Eye (tissue), 1 donor: Measurements from ENCODE around the gene OR2H2.
A peak's percentile ranks its signal among the peaks of the same experiment; 100 is the strongest.

Experiments used
- DNase-seq: peaks from one replicate; pipeline ENCODE4 v3.0.0-alpha.2; 2015

OR2H2 gene

DNA sequence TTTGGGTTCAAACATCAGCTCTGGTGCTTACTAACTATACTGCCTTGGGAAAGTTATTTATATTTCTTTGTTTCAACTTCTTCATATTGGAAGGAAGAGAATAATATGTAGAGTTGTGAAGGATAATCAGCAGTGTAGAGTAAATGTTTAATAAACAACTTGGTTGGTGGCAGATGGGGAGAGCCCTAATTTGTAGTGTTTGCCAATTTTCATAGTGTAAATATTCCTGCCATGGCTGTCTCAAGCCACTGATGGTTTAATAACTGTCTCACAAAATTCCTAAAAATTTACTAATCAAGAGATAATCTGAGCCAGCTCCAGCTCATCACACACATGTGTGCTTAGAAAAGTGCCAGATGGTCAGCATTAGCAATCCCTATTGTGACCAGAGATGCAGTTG is at the start of gene OR2H2:
TSS of gene OR2H2 (plus strand) at position 301 of the 400 bp plus-strand sequence. CDS start 2,824 bp downstream, outside the sequence.
- DNase-seq, result no peak

DNA sequence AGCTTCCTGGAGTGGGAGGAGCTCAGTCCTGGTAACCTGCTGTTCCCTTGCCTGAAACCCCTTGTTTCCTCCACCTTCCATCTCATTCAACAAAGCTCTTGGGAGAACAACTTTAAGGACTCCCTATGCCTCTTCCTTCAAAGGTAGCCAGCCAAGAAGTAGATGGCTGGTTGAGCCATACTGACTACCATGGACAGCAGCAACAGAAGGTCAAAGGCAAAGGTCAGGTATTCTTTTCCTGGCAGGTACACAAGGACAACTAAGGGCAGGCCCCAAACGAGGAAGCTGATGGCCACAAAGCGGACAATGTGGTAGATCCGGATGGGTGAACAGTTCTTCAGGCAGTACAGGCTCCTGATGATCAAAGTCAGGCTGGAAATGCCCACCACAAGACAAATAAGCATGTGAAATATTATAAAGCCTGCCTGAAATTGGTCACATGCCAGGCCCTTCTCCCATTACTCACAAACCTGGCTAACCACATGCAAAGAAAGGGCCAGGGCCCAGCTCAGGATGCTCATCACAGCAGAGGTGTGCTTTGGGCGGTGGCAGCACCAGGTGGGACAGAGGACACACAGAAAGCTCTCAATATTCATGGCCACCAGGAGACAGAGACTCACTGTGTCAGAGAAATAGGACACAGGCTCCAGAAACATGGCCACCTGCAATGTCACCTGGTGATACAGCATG is 47.1 kb upstream of the OR2H2 start:
- DNase-seq, result no peak

DNA sequence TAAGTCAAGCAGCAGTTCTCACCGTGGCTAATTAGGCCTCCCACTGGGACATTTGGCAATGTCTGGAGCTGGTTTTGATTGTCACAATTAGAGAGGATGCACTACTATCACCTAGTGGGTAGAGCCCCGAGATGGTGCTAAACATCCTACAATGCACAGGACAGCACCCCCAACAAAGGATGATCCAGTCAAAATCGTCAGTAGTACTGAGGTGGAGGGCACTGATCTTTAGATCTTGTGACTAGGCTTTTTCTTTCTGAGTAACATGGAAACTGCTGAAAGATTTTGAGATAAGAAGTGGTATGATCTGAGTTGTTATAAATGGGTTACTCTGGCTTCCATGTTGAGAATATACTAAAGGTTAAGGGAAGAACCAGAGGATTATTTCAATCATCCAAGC is 37.3 kb upstream of the OR2H2 start:
- DNase-seq, result no peak

DNA sequence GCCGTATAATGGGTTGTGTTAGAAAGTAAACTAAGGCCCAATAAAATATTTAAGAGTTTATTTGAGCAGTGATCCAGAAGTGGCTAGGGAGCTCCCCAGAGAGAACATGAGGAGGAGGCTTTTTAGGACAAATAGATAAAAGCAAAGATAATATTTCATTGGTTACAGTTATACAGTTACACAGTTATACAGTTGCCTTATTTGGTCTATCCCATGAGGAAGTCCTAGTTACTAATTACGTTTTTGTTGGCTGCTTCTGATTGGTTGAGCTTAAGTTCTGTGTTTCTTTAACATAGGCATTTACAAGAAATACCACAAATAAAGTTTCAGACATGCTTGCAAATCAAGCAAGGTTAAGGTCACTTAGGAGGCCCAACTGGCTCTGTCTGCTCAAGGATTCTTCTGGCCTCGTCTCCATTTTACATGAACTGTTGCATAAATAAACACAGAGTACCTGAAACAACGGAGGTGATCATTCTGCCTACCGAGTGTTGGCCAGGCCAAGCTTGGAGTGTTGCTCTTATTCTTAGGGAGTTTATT is 32.3 kb upstream of the OR2H2 start:
- peak; percentile 68 for DNase-seq

DNA sequence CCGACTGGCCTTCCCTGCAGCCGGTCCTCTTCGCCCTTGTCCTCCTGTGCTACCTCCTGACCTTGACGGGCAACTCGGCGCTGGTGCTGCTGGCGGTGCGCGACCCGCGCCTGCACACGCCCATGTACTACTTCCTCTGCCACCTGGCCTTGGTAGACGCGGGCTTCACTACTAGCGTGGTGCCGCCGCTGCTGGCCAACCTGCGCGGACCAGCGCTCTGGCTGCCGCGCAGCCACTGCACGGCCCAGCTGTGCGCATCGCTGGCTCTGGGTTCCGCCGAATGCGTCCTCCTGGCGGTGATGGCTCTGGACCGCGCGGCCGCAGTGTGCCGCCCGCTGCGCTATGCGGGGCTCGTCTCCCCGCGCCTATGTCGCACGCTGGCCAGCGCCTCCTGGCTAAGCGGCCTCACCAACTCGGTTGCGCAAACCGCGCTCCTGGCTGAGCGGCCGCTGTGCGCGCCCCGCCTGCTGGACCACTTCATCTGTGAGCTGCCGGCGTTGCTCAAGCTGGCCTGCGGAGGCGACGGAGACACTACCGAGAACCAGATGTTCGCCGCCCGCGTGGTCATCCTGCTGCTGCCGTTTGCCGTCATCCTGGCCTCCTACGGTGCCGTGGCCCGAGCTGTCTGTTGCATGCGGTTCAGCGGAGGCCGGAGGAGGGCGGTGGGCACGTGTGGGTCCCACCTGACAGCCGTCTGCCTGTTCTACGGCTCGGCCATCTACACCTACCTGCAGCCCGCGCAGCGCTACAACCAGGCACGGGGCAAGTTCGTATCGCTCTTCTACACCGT is 31.5 kb upstream of the OR2H2 start:
- DNase-seq, result peak; percentile 79

DNA sequence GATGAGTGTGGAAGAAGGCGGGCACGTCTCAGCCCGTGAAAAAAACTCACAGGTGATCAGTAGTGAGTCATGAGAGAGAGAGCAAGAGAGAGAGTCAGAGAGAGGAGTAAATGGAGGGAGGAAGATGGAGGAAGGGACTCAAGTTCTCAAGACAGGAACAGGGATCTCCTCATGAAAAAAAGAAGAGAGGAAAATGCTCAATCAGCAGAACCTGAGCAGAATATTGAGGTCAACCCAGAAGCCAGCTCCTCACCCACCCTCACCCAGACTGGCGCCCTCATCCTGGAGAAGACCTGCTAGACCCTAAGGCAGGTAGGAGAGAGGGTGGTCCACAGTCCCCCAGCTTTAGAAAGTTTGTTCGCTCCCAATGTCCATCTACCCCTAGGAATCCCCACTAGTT is 30.2 kb upstream of the OR2H2 start:
- no peak for DNase-seq

DNA sequence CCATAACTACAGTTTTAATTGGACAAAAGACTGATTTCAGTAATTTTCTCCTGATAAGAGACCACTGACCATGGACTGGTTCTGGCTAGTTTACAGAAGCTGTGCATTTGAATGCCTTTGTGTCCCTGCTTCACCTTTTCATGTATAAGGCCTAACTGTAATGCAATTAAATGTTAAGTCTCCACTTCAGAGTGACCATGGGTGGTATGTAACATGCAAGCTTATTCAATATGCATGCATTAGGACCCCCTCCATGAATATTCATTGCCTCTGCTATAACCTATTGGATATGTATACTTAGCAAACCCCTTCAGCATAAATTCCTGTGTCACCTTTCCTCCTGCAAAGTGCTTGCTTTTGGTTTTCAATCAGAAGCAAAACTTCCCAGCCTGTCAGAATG is 27.6 kb upstream of the OR2H2 start:
- no peak for DNase-seq

DNA sequence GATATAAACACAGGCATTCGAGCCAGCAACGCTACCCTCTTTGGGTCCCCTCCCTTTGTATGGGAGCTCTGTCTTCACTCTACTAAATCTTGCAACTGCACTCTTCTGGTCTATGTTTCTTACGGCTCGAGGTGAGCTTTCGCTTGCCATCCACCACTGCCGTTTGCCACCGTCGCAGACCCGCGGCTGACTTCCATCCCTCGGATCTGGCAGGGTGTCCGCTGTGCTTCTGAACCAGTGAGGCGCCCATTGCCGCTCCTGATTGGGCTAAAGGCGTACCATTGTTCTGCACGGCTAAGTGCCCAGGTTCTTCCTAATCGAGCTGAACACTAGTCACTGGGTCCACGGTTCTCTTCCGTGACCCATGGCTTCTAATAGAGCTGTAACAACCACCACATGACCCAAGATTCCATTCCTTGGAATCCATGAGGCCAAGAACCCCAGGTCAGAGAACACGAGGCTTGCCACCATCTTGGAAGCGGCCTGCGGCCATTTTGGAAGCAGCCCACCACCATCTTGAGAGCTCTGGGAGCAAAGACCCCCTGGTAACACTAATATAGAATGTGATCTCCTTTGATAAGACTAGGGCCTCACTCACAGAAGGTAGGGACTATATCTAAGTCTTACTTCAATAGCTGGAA is 26.4 kb upstream of the OR2H2 start:
- no peak for DNase-seq

DNA sequence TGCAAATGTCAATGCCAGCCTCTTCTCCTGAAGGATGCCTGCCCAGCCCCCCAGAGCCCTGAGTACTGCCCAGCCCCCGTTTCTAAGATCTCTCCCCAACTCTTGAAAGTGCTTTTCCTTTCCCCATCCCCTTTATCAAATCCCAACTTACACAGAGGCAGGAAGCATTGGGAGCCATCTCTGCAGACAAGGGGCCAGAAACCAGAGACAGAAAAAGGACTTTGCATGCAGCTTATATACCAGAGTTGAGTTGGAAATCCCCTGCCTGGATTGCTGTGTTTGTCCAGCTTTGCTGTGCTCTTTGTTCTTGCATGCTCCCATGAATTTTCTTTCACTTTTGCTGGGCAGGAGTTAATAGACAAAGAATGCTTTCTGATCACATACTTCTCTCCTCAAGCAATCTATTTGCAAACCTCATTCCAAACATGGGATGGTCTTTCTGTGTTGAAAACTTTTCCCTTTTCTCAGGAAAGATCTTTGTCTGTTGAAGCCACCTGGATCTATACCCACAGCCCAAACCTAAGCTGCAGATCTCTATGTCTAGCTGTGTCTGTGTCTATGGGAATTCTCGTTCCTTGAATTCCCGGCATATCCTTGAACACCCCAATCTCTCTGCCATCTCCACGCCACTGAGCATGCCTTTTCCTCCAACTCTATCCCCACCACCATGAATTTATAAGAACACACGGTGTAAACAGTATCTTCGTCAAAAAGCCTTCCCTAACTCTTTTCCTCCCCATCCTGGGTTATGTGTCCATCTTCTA is 25.2 kb upstream of the OR2H2 start, which contains the start of gene UBD:
TSS of gene UBD (minus strand) at position 209 of the 764 bp plus-strand sequence. CDS start at position 178, 31 bp downstream.
- DNase-seq, result no peak

DNA sequence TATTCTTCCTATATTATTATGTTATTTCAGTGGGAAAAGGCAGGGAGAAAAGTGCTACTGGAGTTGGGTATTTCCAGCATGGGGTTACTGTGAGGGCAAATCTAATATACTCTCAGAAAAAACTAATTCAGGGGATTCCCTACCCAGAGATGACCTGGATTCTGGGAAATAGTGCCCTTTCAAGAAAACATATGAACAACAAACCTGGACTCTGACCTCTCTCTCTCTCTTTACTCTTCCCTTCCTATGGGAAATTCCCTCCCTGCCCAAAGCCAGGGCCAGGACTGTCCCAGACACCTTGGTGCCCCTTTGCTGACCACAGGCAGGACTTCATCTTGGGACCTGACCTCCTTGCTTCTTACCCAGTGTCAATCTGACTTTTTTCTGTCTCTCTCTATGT is 23.8 kb upstream of the OR2H2 start:
- DNase-seq, result no peak

DNA sequence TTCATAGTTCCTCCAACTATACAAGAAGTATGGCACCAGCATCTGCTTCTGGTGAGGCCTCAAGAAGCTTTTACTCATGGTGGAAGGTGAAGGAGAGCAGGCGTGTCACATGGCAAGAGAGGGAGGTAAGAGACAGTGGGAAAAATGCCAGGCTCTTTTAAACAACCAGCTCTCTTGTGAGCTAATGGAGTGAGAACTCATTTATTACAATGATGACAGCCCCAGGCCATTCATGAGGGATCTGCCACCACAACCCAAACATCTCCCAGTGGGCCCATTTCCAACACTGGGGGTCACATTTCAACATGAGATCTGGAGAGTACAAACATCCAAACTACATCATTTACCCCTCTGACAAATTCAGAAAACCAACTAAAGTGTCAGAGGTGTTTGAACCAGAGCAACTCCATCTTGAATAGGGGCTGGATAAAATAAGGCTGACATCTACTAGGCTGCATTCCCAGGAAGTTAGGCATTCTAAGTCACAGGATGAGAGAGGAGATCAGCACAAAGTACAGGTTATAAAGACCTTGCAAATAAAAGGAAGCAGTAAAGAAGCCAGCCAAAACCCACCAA is 23.2 kb upstream of the OR2H2 start:
- DNase-seq, result no peak

DNA sequence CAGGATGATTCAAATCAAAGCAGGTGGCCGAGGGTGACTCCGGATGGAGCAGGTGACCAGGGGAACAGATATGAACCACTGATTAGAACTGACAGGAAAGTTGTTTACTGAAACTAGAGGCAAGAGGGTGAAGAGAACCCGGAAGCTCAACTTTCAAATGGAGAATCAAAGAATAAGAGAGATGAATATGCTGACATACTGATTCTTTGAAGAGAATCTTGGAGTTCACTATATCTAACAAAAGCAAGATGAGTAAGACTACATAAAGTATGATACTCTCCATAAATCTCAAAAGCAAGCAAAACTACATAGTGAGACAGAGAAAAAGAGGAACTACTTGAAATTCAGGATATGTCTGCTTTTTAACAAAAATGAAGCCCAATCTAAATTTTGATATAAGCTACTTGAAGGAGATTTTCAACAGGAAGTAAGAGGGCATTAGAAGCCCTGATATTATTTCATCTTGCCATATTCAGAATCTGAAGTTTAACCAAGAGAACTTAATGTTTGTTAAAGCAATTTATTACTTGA is 21.4 kb upstream of the OR2H2 start:
- DNase-seq, result no peak

DNA sequence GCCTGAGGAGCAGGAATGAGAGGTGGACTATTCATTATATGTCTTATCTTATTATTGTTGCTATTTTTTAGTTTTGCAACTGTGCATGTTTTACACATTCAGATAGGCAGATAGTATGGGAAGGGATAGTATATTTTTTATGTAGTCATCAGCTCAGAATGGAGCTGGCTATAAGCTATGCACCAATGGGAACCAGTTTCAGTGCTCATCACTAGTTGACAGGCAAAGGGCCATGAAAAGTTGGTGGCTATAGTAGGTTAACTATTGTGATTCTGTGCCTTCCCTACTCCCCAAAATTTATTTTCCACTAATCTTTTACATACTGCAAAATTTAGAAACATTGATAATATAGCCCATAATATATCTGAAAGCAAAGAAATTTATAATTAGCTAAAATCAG is 20.0 kb upstream of the OR2H2 start:
- DNase-seq, result no peak

DNA sequence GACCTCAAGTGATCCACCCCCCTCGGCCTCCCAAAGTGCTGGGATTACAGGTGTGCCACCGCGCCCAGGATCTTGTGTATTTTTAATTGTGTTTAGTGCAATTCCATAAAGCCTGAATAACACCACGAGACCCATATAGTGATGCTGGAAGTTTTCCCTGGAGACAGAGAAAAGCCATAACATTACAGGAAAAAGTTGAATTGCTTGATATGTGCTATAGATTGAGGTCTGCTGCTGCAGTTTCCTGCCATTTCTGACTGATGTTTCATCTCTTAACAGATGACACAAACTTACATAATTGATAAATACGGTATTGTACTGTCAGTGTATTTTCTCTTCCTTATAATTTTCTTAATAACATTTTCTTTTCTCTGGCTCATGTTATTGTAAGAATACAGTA is 18.1 kb upstream of the OR2H2 start:
- DNase-seq, result no peak

DNA sequence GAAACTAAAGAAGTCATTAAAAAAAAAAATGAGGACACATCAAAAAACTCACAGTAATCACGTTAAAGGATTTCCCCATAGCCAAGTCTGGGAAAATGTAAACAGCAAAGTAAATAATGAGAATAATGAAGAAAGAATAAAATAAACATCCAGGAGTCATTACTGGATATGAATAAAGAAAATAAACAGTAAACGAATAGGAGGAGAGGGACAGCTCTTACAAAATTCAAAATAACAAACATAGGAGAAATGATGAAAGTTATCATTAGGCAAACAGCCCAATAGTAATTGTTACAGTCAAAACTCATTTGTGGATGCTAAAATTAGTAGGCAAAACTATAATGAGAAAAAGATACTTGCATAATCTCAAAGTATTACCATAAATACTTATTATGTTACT is 17.4 kb upstream of the OR2H2 start:
- no peak for DNase-seq

DNA sequence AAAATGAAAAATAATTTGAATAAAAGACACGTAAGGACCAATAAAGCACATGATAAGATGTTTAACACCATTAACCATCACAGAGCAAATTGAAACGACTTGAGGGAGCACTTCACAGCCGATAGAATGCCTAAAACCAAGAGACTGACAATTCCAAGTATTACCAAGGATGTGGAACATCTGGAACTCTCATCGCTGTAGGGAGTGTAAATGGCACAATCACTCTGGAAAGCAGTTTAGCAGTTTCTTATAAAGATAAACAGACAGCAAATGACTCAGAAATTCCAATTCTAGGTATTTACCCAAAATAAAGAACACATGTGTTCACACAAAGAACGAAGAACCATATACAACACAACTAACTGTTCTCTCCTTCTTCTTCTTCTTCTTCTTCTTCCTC is 16.9 kb upstream of the OR2H2 start:
- DNase-seq, result no peak

DNA sequence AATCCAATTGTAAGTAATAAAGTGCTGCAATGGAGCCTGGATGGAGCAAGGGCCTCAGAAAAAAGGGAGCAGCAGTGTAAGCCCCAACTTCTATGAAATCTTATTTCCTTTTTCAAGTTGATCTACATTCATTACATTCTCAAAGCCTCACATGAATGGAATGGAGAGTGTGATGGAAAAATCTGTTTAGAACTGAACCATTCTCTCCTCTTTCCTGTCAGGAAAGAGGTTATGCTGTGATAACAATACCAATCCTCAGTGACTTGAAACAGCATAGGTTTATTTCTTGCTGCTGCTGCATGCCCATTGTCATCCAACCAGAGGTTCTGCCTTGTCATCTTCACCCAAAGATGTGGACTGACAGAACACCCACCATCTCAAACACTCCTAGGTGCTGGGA is 8.9 kb upstream of the OR2H2 start:
- DNase-seq, result no peak

DNA sequence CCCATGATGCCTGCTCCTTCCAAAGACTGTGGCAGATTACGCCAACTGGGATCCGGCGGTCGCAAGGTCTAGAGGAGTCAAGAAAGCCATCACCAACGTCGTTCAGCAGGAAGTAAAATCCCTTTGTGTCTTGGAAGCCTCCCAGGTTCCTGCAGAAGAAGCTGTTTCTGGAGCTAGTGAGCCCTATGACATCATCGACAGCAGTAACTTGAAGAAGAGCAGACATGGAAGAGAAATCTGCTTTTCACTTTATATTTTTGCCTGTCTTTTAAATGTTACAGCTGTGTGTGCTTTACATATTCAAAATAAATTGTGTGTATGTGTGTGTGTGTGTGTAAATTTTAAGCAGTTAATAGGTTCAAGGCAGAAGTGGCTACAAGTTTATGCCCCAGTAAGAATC is 7.4 kb upstream of the OR2H2 start:
- DNase-seq, result no peak

DNA sequence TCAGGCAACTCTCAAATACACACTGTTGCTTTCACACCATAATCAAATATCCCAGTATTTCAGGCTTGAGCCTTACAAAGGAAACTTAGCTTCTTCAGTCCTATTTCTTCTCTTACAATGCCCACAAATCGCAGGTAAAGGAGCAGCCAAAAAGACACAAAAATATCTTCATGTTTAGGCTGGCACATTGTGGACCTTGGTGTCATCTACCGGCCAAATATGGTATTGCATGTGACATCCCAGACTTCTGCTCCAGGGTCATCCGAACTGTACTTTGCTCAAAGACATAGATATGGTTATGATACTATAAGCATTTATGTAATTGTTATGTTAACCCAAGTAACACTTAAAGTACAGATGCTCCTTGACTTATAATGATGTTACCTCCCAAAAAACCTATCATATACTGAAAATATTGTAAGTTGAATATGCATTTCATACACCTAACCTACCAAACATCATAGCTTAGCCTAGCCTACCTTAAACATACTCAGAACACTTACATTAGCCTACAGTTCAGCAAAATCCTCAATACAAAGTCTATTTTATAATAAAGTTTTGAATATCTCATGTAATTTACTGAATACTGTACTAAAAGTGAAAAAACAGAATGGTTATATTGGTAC is 4.6 kb downstream of the OR2H2 start:
- peak; percentile 84 for DNase-seq

DNA sequence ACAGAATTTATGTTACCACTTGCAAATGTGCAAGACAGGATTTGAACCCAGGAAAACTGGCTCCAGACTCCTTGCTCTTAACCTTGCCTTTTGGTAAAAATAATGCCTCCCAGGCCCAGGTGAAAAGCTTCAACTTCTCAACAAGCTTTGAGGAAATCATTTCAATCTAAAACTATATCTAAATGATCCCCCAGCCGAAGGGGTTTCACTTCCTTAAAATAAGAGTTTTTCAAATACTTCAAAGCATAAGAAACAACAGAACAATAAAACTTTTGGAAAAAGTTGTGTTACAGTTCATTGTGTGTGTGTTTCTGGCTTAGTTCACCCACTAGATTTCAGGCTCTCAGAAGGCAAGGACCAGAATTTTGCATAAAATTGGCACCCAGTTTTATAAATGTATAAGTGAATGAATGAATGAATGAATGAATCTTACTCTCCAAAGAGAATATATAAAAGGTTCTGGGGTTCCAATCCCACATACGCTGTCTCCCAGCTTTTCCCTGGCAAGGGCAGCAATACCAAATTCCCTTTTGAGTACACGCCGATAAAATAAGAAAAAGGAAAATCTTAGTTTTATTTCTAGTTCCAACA is 5.4 kb downstream of the OR2H2 start:
- DNase-seq, result no peak

DNA sequence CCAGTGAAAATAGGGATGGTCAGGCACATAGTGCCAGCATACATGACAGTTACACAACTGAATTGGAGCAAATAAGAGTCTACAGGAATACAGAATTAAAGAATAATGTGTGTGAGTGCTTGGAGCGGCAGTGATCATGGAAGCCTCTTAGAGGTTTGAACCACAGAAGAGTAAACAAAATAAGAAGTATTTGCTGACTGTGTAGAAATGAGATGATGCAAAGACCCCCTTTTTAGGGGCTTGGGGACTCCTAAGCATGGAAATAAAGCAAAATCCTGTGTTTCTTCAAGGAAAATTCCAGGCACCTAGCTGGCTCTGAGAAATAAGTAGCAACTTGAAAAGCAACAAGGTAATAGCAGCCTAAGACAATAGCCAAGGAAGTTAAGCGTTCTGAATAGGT is 6.8 kb downstream of the OR2H2 start:
- DNase-seq, result no peak
